GM12878 (cell line): Measurements from ENCODE around the gene GPI. TPM values are rescaled to one million over a fixed set of nuclear protein-coding genes. Genes with fewer than 3 reads are reported as not detected.
A peak's percentile ranks its signal among the peaks of the same experiment; 100 is the strongest.

ENCODE experiments used
- ATAC-seq: fragments of 200-7000 bp; cut with Tn5 transposase; 3 replicates; pipeline ENCODE4 v1.9.1; 2020; ENCODE audit warnings: mild to moderate bottlenecking, moderate library complexity
- BruUV-seq: library from RNA; stranded (reverse); fragments of 400-500 nt; replicated peaks from 2 replicates; lab custom pipeline; 2021; lab: Mats Ljungman, UMichigan
- CTCF ChIA-PET: fragments of 300-600 bp; sonication (Branson Sonifier 250); formaldehyde crosslinking; extraction: SDS; loops from one replicate; lab custom pipeline; 2021; ENCODE audit warnings: inconsistent platforms; lab: Yijun Ruan, JAX
- POLR2A ChIA-PET: fragments of 350-600 bp; formaldehyde crosslinking; extraction: SDS; loops from one replicate; lab custom pipeline; 2021; ENCODE audit warnings: inconsistent platforms; lab: Charles Lee
- RAD21 ChIA-PET: fragments of 300-600 bp; sonication (Branson Sonifier 250); formaldehyde crosslinking; loops from one replicate; lab custom pipeline; 2023; ENCODE audit warnings: antibody characterized with exemption; ENCODE audit not compliant: unreplicated experiment; lab: Charles Lee
- SMC1A ChIA-PET: fragments of 300-600 bp; sonication (Branson Sonifier 250); formaldehyde crosslinking; loops from one replicate; lab custom pipeline; 2023; ENCODE audit not compliant: unreplicated experiment, uncharacterized antibody; lab: Charles Lee
- DNase-seq: peaks from one replicate; pipeline ENCODE4 v3.0.0-alpha.2; 2011; ENCODE audit warnings: low read depth, low spot score
- FAIRE-seq: peaks from 3 replicates; lab custom pipeline; 2011; peaks lifted over from hg19 to GRCh38; lab: Jason Lieb, UNC
- H2AFZ ChIP-seq: 2 replicates; pipeline ENCODE4 v1.6.0; 2011; ENCODE audit warnings: low read depth, low read length, control low read depth; ENCODE audit not compliant: control insufficient read depth
- H3K27ac ChIP-seq: 2 replicates; pipeline ENCODE4 v1.5.1; 2011; ENCODE audit warnings: control low read depth; ENCODE audit not compliant: control insufficient read depth, insufficient read depth
- H3K27me3 ChIP-seq, 2 experiments: replicated peaks in 1 of 2; 2 replicates each; pipeline versions ENCODE4 v1.6.0 to v1.6.1; 2011; ENCODE audit warnings: low read length in 1 of 2; ENCODE audit not compliant: control insufficient read depth in 2 of 2, insufficient read depth in 2 of 2
- H3K36me3 ChIP-seq, 2 experiments: 2 replicates each; pipeline ENCODE4 v1.5.1; 2011; ENCODE audit warnings: low read length in 1 of 2; ENCODE audit not compliant: control insufficient read depth in 2 of 2, insufficient read depth in 2 of 2
- H3K4me1 ChIP-seq: 2 replicates; pipeline ENCODE4 v1.6.1; 2011; ENCODE audit warnings: mild to moderate bottlenecking, low read length, moderate library complexity, mixed read lengths; ENCODE audit not compliant: control insufficient read depth, insufficient read depth
- H3K4me2 ChIP-seq: 2 replicates; pipeline ENCODE4 v1.6.0; 2011; ENCODE audit warnings: control low read depth; ENCODE audit not compliant: control insufficient read depth, insufficient read depth
- H3K4me3 ChIP-seq: fragments of 200-600 bp; sonication (generic); 2 replicates; pipeline ENCODE4 v1.5.1; 2016
- H3K79me2 ChIP-seq: 2 replicates; pipeline ENCODE4 v1.6.0; 2011; ENCODE audit warnings: low read length; ENCODE audit not compliant: control insufficient read depth, insufficient read depth
- H3K9ac ChIP-seq: 2 replicates; pipeline ENCODE4 v1.8.0; 2011; ENCODE audit warnings: low read length, control low read depth, mixed read lengths; ENCODE audit not compliant: control insufficient read depth, insufficient read depth
- H3K9me3 ChIP-seq: replicated peaks from 3 replicates; pipeline ENCODE4 v1.5.1; 2011; ENCODE audit warnings: mild to moderate bottlenecking, low read length; ENCODE audit not compliant: control insufficient read depth, insufficient read depth
- H4K20me1 ChIP-seq: 2 replicates; pipeline ENCODE4 v1.6.0; 2011; ENCODE audit not compliant: control insufficient read depth, insufficient read depth
- BACH1 ChIP-seq: fragments of 450-650 bp; IDR thresholded peaks from 2 replicates; pipeline ENCODE4 v1.6.1; 2017; ENCODE audit warnings: mild to moderate bottlenecking, borderline replicate concordance
- NBN ChIP-seq: fragments of 450-650 bp; IDR thresholded peaks from 2 replicates; pipeline ENCODE4 v1.6.1; 2016
- POLR2AphosphoS5 ChIP-seq: IDR thresholded peaks from 2 replicates; pipeline ENCODE4 v1.6.1; 2011; ENCODE audit warnings: mild to moderate bottlenecking, low read length, inconsistent platforms
- RB1 ChIP-seq: fragments of 450-650 bp; formaldehyde crosslinking; IDR thresholded peaks from 2 replicates; pipeline ENCODE4 v1.6.1; 2017; ENCODE audit warnings: mild to moderate bottlenecking, borderline replicate concordance
- RUNX3 ChIP-seq: IDR thresholded peaks from 2 replicates; pipeline ENCODE4 v1.6.1; 2012; ENCODE audit warnings: low read length, inconsistent platforms
- SUZ12 ChIP-seq: fragments of 200-600 bp; sonication (generic); IDR thresholded peaks from one replicate; pipeline ENCODE4 v1.6.1; 2018; ENCODE audit warnings: antibody characterized with exemption, mild to moderate bottlenecking; ENCODE audit not compliant: unreplicated experiment
- ZNF24 ChIP-seq: fragments of 450-650 bp; IDR thresholded peaks from 2 replicates; pipeline ENCODE4 v1.6.1; 2017; ENCODE audit warnings: antibody characterized with exemption, mild to moderate bottlenecking
- WGBS: methylation state at CpG from one replicate; pipeline ENCODE4 v1.1.6; 2016; ENCODE audit warnings: low lambda C conversion rate; ENCODE audit not compliant: insufficient replicate concordance, insufficient coverage; ENCODE audit errors: missing lambda C conversion rate; 5-methylcytosine and 5-hydroxymethylcytosine counted together
- in situ Hi-C: fragments of 300-500 bp; cut with MboI; formaldehyde crosslinking; loops from 9 replicates; pipeline ENCODE4 v1.14.3; 2018; ENCODE audit warnings: mixed read lengths
- intact Hi-C: fragments of 100-400 bp; cut with micrococcal nuclease; formaldehyde crosslinking; loops from one replicate; pipeline ENCODE4 v1.14.2; 2022; ENCODE audit not compliant: unreplicated experiment
- polyA plus RNA-seq, 11 experiments: library from polyadenylated mRNA; depleted of rRNA in 4 of 11; unstranded in 6 of 11; stranded (reverse) in 5 of 11; fragments of >200 nt; fragmentation: Nextera tagmentation in 4 of 11; fragmentation: Illumina TruSeq in 1 of 11; extraction: Ambion mirVana in 4 of 11; extraction: Trizol in 1 of 11; gene quantifications; 1 replicate in 1 of 11; 2 replicates in 10 of 11; pipeline versions ENCODE4 v1.2.1 to v1.2.3, GENCODE V29; 2011 to 2016; ENCODE audit warnings: inconsistent platforms in 2 of 11, missing spikeins in 2 of 11, low read depth in 1 of 11
- total RNA-seq, 4 experiments: library from RNA; depleted of rRNA in 3 of 4; stranded (reverse); fragments of >200 nt in 3 of 4; fragmentation: Illumina TruSeq in 1 of 4; extraction: Trizol in 1 of 4; gene quantifications; 2 replicates each; pipeline versions ENCODE4 v1.2.1 to v1.2.3, GENCODE V29; 2013 to 2021
- TF ChIP-seq, protein P1 (sequence below): fragments of 450-650 bp; IDR thresholded peaks from 2 replicates; pipeline ENCODE4 v1.6.1; 2017; ENCODE audit warnings: borderline replicate concordance
- TF ChIP-seq, protein P2 (sequence below): IDR thresholded peaks from 2 replicates; pipeline ENCODE4 v1.6.1; 2011; ENCODE audit warnings: borderline replicate concordance, low read depth, mild to moderate bottlenecking, moderate library complexity, mixed read lengths, low read length; ENCODE audit not compliant: insufficient read depth; ENCODE audit errors: extremely low read length
- TF ChIP-seq, protein P3 (sequence below): fragments of 450-650 bp; IDR thresholded peaks from 2 replicates; pipeline ENCODE4 v1.6.1; 2017; ENCODE audit warnings: mild to moderate bottlenecking, moderate library complexity
- TF ChIP-seq, protein P4 (sequence below): fragments of 450-650 bp; IDR thresholded peaks from 2 replicates; pipeline ENCODE4 v1.6.1; 2017; ENCODE audit warnings: mild to moderate bottlenecking, moderate library complexity

Gene GPI
- total and polyA plus RNA-seq, 10 of the 15 experiments (the other 5 are each of a cell fraction or from before 2014, with no cell fraction given), result 124 to 400 (median 190) TPM

DNA sequence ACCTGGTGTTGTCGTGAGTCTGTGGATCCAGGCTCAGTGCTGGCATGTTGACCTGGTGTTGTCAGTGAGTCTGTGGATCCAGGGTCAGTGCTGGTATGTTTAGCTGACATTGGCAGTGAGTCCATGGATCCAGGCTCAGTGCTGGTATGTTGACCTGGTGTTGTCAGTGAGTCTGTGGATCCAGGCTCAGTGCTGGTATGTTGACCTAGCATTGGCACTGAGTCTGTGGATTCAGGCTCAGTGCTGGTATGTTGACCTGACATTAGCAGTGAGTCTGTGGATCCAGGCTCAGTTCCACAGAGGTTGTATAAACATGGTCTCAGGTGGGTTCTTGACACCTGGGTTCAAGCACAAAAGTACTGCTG lies 22.4 kb downstream of the GPI start:
- no peaks in the 10 kb centered on the region for H3K9me3 ChIP-seq
- ChIA-PET POLR2A (no interaction called here), CTCF (no interaction called here), RAD21 (no interaction called here), SMC1A (no interaction called here)
- H3K4me2 ChIP-seq, result no peak overlapping the region
- no peaks in the 10 kb centered on the region for H3K27me3 ChIP-seq
- intact Hi-C loops, result no loop called here
- no peaks in the 10 kb centered on the region for H3K4me1 ChIP-seq
- peaks cover 44 to 74% of the 10 kb centered on the region in 2 experiments for H3K36me3 ChIP-seq
- in situ Hi-C loops, result no loop called here
- H3K27ac ChIP-seq, result no peak overlapping the region
- no peak overlapping the region for H3K9ac ChIP-seq
- H2AFZ ChIP-seq, result no peak overlapping the region
- H3K4me3 ChIP-seq, result no peak overlapping the region
- ATAC-seq, result no peak
- H4K20me1 ChIP-seq, result no peaks in the 10 kb centered on the region; the same call in 1 of the 2 replicates
- H3K79me2 ChIP-seq, result no peaks in the 10 kb centered on the region
- no peak for DNase-seq
- WGBS, result 100% methylated on average over 1 of the region's 1 CpG
- no TSS peak for BruUV-seq
- FAIRE-seq, result no peak
- TF ChIP-seq ZNF24 (peak; percentile 79; the same call in 1 of the 2 replicates), SUZ12 (no peak), BACH1 (no peak), RB1 (no peak), NBN (no peak), RUNX3 (no peak), POLR2AphosphoS5 (peak; percentile 12; the same call in 1 of the 2 replicates)
- TF ChIP-seq, protein P1, sequence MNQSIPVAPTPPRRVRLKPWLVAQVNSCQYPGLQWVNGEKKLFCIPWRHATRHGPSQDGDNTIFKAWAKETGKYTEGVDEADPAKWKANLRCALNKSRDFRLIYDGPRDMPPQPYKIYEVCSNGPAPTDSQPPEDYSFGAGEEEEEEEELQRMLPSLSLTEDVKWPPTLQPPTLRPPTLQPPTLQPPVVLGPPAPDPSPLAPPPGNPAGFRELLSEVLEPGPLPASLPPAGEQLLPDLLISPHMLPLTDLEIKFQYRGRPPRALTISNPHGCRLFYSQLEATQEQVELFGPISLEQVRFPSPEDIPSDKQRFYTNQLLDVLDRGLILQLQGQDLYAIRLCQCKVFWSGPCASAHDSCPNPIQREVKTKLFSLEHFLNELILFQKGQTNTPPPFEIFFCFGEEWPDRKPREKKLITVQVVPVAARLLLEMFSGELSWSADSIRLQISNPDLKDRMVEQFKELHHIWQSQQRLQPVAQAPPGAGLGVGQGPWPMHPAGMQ, result no peak
- TF ChIP-seq, protein P2, sequence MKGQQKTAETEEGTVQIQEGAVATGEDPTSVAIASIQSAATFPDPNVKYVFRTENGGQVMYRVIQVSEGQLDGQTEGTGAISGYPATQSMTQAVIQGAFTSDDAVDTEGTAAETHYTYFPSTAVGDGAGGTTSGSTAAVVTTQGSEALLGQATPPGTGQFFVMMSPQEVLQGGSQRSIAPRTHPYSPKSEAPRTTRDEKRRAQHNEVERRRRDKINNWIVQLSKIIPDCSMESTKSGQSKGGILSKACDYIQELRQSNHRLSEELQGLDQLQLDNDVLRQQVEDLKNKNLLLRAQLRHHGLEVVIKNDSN, result no peak
- TF ChIP-seq, protein P3, sequence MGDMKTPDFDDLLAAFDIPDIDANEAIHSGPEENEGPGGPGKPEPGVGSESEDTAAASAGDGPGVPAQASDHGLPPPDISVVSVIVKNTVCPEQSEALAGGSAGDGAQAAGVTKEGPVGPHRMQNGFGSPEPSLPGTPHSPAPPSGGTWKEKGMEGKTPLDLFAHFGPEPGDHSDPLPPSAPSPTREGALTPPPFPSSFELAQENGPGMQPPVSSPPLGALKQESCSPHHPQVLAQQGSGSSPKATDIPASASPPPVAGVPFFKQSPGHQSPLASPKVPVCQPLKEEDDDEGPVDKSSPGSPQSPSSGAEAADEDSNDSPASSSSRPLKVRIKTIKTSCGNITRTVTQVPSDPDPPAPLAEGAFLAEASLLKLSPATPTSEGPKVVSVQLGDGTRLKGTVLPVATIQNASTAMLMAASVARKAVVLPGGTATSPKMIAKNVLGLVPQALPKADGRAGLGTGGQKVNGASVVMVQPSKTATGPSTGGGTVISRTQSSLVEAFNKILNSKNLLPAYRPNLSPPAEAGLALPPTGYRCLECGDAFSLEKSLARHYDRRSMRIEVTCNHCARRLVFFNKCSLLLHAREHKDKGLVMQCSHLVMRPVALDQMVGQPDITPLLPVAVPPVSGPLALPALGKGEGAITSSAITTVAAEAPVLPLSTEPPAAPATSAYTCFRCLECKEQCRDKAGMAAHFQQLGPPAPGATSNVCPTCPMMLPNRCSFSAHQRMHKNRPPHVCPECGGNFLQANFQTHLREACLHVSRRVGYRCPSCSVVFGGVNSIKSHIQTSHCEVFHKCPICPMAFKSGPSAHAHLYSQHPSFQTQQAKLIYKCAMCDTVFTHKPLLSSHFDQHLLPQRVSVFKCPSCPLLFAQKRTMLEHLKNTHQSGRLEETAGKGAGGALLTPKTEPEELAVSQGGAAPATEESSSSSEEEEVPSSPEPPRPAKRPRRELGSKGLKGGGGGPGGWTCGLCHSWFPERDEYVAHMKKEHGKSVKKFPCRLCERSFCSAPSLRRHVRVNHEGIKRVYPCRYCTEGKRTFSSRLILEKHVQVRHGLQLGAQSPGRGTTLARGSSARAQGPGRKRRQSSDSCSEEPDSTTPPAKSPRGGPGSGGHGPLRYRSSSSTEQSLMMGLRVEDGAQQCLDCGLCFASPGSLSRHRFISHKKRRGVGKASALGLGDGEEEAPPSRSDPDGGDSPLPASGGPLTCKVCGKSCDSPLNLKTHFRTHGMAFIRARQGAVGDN, result no peak
- TF ChIP-seq, protein P4, sequence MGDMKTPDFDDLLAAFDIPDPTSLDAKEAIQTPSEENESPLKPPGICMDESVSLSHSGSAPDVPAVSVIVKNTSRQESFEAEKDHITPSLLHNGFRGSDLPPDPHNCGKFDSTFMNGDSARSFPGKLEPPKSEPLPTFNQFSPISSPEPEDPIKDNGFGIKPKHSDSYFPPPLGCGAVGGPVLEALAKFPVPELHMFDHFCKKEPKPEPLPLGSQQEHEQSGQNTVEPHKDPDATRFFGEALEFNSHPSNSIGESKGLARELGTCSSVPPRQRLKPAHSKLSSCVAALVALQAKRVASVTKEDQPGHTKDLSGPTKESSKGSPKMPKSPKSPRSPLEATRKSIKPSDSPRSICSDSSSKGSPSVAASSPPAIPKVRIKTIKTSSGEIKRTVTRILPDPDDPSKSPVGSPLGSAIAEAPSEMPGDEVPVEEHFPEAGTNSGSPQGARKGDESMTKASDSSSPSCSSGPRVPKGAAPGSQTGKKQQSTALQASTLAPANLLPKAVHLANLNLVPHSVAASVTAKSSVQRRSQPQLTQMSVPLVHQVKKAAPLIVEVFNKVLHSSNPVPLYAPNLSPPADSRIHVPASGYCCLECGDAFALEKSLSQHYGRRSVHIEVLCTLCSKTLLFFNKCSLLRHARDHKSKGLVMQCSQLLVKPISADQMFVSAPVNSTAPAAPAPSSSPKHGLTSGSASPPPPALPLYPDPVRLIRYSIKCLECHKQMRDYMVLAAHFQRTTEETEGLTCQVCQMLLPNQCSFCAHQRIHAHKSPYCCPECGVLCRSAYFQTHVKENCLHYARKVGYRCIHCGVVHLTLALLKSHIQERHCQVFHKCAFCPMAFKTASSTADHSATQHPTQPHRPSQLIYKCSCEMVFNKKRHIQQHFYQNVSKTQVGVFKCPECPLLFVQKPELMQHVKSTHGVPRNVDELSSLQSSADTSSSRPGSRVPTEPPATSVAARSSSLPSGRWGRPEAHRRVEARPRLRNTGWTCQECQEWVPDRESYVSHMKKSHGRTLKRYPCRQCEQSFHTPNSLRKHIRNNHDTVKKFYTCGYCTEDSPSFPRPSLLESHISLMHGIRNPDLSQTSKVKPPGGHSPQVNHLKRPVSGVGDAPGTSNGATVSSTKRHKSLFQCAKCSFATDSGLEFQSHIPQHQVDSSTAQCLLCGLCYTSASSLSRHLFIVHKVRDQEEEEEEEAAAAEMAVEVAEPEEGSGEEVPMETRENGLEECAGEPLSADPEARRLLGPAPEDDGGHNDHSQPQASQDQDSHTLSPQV, result no peak
